ENCODE data around the gene MBLAC2.

The MBLAC2 gene

GRCh38 chr5:90474235-90475107, at the start of gene MBLAC2, which contains the start of gene POLR3G:
Gene MBLAC2 (minus strand): TSS chr5:90474771. CDS start chr5:90474292, 479 bp downstream.
Gene POLR3G (plus strand): TSS chr5:90474864. CDS start chr5:90485568, 10,704 bp downstream.
- peak; percentile 97 for DNase-seq (ENCODE audit: low spot score)

GRCh38 chr5:90519081-90519480, 44.5 kb upstream of the MBLAC2 start:
- no peak for DNase-seq (ENCODE audit: low spot score)

GRCh38 chr5:90518661-90519060, 44.1 kb upstream of the MBLAC2 start:
- peak; percentile 10 for DNase-seq (ENCODE audit: low spot score)

- DNase-seq (ENCODE audit: low spot score), result no peak
Observed at GRCh38 chr5:90514520-90514919, 39.9 kb upstream of the MBLAC2 start.

GRCh38 chr5:90510438-90510837, 35.9 kb upstream of the MBLAC2 start:
- DNase-seq (ENCODE audit: low spot score), result no peak

GRCh38 chr5:90506221-90506620, 31.6 kb upstream of the MBLAC2 start:
- DNase-seq (ENCODE audit: low spot score), result no peak

GRCh38 chr5:90504743-90505142, 30.2 kb upstream of the MBLAC2 start:
- no peak for DNase-seq (ENCODE audit: low spot score)

GRCh38 chr5:90503596-90503995, 29.0 kb upstream of the MBLAC2 start:
- DNase-seq (ENCODE audit: low spot score), result no peak

- DNase-seq (ENCODE audit: low spot score), result no peak
Observed at GRCh38 chr5:90495146-90495545, 20.6 kb upstream of the MBLAC2 start.

- no peak for DNase-seq (ENCODE audit: low spot score)
Observed at GRCh38 chr5:90494043-90494442, 19.5 kb upstream of the MBLAC2 start.

- DNase-seq (ENCODE audit: low spot score), result peak; percentile 54
Observed at GRCh38 chr5:90488791-90489190, 14.2 kb upstream of the MBLAC2 start.

GRCh38 chr5:90484540-90484939, 10.0 kb upstream of the MBLAC2 start:
- no peak for DNase-seq (ENCODE audit: low spot score)

- DNase-seq (ENCODE audit: low spot score), result no peak
Observed at GRCh38 chr5:90483206-90483605, 8.6 kb upstream of the MBLAC2 start.

- no peak for DNase-seq (ENCODE audit: low spot score)
Observed at GRCh38 chr5:90480699-90481098, 6.1 kb upstream of the MBLAC2 start.

GRCh38 chr5:90479611-90480385, 5.2 kb upstream of the MBLAC2 start:
- peak; percentile 9 for DNase-seq (ENCODE audit: low spot score)

- DNase-seq (ENCODE audit: low spot score), result no peak
Observed at GRCh38 chr5:90477621-90478215, 3.1 kb upstream of the MBLAC2 start.

GRCh38 chr5:90477073-90477472, 2.5 kb upstream of the MBLAC2 start:
- DNase-seq (ENCODE audit: low spot score), result no peak

GRCh38 chr5:90476391-90476790, 1.8 kb upstream of the MBLAC2 start:
- no peak for DNase-seq (ENCODE audit: low spot score)

- DNase-seq (ENCODE audit: low spot score), result no peak
Observed at GRCh38 chr5:90475436-90475980, 937 bp upstream of the MBLAC2 start.

- peak; percentile 50 for DNase-seq (ENCODE audit: low spot score)
Observed at GRCh38 chr5:90473396-90474234, 956 bp downstream of the MBLAC2 start.

- no peak for DNase-seq (ENCODE audit: low spot score)
Observed at GRCh38 chr5:90472783-90473395, 1.7 kb downstream of the MBLAC2 start.

All from AG20443 (cell line).